Measurements from ENCODE around the gene NBPF1.
"Not testable (repeated sequence)": the region's sequence is repeated elsewhere in the genome, so short reads cannot be mapped to it uniquely, and the experiment has no call there.

DNA sequence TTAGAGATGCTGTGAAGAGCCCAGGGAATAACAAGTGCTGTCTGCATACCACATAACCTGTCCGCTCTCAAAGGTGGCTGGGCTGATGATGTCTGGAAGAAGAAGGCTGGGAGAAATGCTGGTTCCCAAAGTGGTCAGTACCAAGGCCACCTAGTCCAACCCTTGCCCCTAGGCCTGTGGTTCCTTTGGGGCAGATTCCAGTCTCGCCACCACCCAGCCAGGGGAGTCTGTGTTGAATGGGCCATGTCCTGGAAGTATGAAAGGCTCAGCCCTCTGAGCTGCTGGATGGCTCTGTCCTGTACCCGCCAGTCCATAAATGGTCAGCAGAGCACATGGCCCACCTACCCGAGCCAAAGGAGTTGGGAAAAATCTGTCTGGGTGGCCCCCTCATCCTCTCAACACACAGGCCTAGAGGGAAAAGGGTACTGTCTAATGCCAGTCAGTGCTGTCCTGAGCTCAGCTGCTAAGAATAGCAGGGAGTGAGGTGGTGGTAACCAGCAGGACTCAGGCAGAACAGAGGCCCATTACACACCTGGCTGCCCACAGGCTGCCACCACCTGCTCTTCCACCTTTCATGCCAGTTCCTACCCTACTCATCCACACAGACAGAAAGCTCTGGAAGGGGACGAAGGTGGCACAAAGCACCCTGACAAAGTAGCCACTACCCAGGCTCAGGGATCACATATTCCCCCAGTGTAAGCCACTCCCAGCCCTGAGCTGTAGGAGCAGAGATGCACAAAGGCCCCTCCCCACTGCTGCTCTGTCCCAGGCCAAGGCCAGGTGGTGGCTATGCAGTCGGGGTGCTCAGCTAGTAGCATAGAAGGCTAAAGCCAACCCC, 24.8 kb upstream of the NBPF1 start:
- TF ChIP-seq CTCF, POLR2A (IDR thresholded peaks at IDR 0.05): not testable (repeated sequence)
